ENCODE data around the gene GRK1.
"Not testable (repeated sequence)": the region's sequence is repeated elsewhere in the genome, so short reads cannot be mapped to it uniquely, and the experiment has no call there.

Gene GRK1

GRCh38 chr13:113724780-113725315 is 57.8 kb downstream of the GRK1 start:
- in situ Hi-C loops (cut with MboI; ENCODE audit: low pct_unique_long_range_greater_than_20kb, low sequenced_read_pairs): no loop called here
- DNase-seq: peak; percentile 83

- DNase-seq; in situ Hi-C loops (cut with MboI; ENCODE audit: low pct_unique_long_range_greater_than_20kb, low sequenced_read_pairs): not testable (repeated sequence)
Observed at GRCh38 chr13:113725329-113726105, 58.5 kb downstream of the GRK1 start.

- DNase-seq; in situ Hi-C loops (cut with MboI; ENCODE audit: low pct_unique_long_range_greater_than_20kb, low sequenced_read_pairs): not testable (repeated sequence)
Observed at GRCh38 chr13:113726106-113726821, 59.2 kb downstream of the GRK1 start.

GRCh38 chr13:113726961-113727411 is 60.0 kb downstream of the GRK1 start:
- DNase-seq: no peak

GRCh38 chr13:113728571-113729054 is 61.6 kb downstream of the GRK1 start:
- DNase-seq: no peak
- in situ Hi-C loops (cut with MboI; ENCODE audit: low pct_unique_long_range_greater_than_20kb, low sequenced_read_pairs): no loop called here

More at GRCh38 chr13:113726961-113727411, 60.0 kb downstream of the GRK1 start:
- in situ Hi-C loops (cut with MboI; ENCODE audit: low pct_unique_long_range_greater_than_20kb, low sequenced_read_pairs): no loop called here

- DNase-seq: no peak
- in situ Hi-C loops (cut with MboI; ENCODE audit: low pct_unique_long_range_greater_than_20kb, low sequenced_read_pairs): no loop called here
Observed at GRCh38 chr13:113729187-113730019, 62.4 kb downstream of the GRK1 start.

- no peak for DNase-seq
- in situ Hi-C loops (cut with MboI; ENCODE audit: low pct_unique_long_range_greater_than_20kb, low sequenced_read_pairs): no loop called here
Observed at GRCh38 chr13:113730258-113730691, 63.3 kb downstream of the GRK1 start.

- in situ Hi-C loops (cut with MboI; ENCODE audit: low pct_unique_long_range_greater_than_20kb, low sequenced_read_pairs): no loop called here
- no peak for DNase-seq
Observed at GRCh38 chr13:113730831-113731191, 63.8 kb downstream of the GRK1 start.

GRCh38 chr13:113731192-113732175 is 64.5 kb downstream of the GRK1 start:
- DNase-seq: no peak
- in situ Hi-C loops (cut with MboI; ENCODE audit: low pct_unique_long_range_greater_than_20kb, low sequenced_read_pairs): no loop called here

GRCh38 chr13:113732176-113732960 is 65.3 kb downstream of the GRK1 start:
- DNase-seq: no peak

GRCh38 chr13:113732961-113733950 is 66.2 kb downstream of the GRK1 start:
- DNase-seq: no peak
- in situ Hi-C loops (cut with MboI; ENCODE audit: low pct_unique_long_range_greater_than_20kb, low sequenced_read_pairs): no loop called here

More at GRCh38 chr13:113732176-113732960, 65.3 kb downstream of the GRK1 start:
- in situ Hi-C loops (cut with MboI; ENCODE audit: low pct_unique_long_range_greater_than_20kb, low sequenced_read_pairs): no loop called here

- in situ Hi-C loops (cut with MboI; ENCODE audit: low pct_unique_long_range_greater_than_20kb, low sequenced_read_pairs): no loop called here
- DNase-seq: no peak
Observed at GRCh38 chr13:113734099-113734825, 67.2 kb downstream of the GRK1 start.

GRCh38 chr13:113734826-113735125 is 67.8 kb downstream of the GRK1 start:
- DNase-seq: no peak
- in situ Hi-C loops (cut with MboI; ENCODE audit: low pct_unique_long_range_greater_than_20kb, low sequenced_read_pairs): no loop called here

- DNase-seq: no peak
- in situ Hi-C loops (cut with MboI; ENCODE audit: low pct_unique_long_range_greater_than_20kb, low sequenced_read_pairs): no loop called here
Observed at GRCh38 chr13:113735194-113735593, 68.2 kb downstream of the GRK1 start.

GRCh38 chr13:113735750-113736149 is 68.7 kb downstream of the GRK1 start:
- no peak for DNase-seq
- in situ Hi-C loops (cut with MboI; ENCODE audit: low pct_unique_long_range_greater_than_20kb, low sequenced_read_pairs): no loop called here

- in situ Hi-C loops (cut with MboI; ENCODE audit: low pct_unique_long_range_greater_than_20kb, low sequenced_read_pairs): no loop called here
Observed at GRCh38 chr13:113736258-113736731, 69.3 kb downstream of the GRK1 start.

More at GRCh38 chr13:113736258-113736731, 69.3 kb downstream of the GRK1 start:
- no peak for DNase-seq
